Skeletal muscle tissue (tissue), 4 donors: ENCODE data around the gene YKT6. TPM values are rescaled to one million over a fixed set of nuclear protein-coding genes. Genes with fewer than 3 reads are reported as not detected.

Experiments used
- H3K27ac ChIP-seq: one replicate; pipeline ENCODE4 v1.7.0; 2013; ENCODE audit warnings: mild to moderate bottlenecking, low read depth, low read length, inconsistent platforms
- H3K27me3 ChIP-seq, 3 donors: one replicate each; pipeline ENCODE4 v1.7.0; 2013; ENCODE audit warnings: low read length in 3 of 3; ENCODE audit not compliant: control insufficient read depth in 3 of 3, insufficient read depth in 3 of 3
- H3K36me3 ChIP-seq, 3 donors: one replicate each; pipeline ENCODE4 v1.7.0; 2013; ENCODE audit warnings: low read length in 3 of 3; ENCODE audit not compliant: control insufficient read depth in 3 of 3, insufficient read depth in 3 of 3
- H3K4me1 ChIP-seq, 3 donors: one replicate each; pipeline ENCODE4 v1.7.0; 2013; ENCODE audit warnings: low read length in 3 of 3, mild to moderate bottlenecking in 3 of 3; ENCODE audit not compliant: control insufficient read depth in 3 of 3, insufficient read depth in 3 of 3
- H3K4me3 ChIP-seq, 3 donors: one replicate each; pipeline ENCODE4 v1.7.0; 2013; ENCODE audit warnings: low read length in 3 of 3
- H3K9ac ChIP-seq, 3 donors: one replicate each; pipeline ENCODE4 v1.7.0; 2013; ENCODE audit warnings: low read length in 3 of 3, mild to moderate bottlenecking in 3 of 3, moderate library complexity in 2 of 3, low read depth in 1 of 3
- H3K9me3 ChIP-seq, 3 donors: one replicate each; pipeline ENCODE4 v1.7.0; 2013; ENCODE audit warnings: low read length in 3 of 3; ENCODE audit not compliant: control insufficient read depth in 3 of 3
- total RNA-seq: library from RNA; depleted of rRNA; stranded (reverse); fragments of >200 nt; gene quantifications from one replicate; pipeline ENCODE4 v1.2.3, GENCODE V29; 2014
- donor health status: Osteomylitis.

The YKT6 gene
- total RNA-seq, 1 donor from 2014 or later: 40.7 TPM

- peaks cover 0 to 6% (median 0%) of the 10 kb centered on the region in 3 donors for H3K4me1 ChIP-seq
- H3K4me3 ChIP-seq: no peak overlapping the region
- no peak overlapping the region for H3K27ac ChIP-seq
- H3K9ac ChIP-seq: no peak overlapping the region
- peaks cover 0 to 6% (median 0%) of the 10 kb centered on the region in 3 donors for H3K9me3 ChIP-seq
- H3K27me3 ChIP-seq: peaks cover 0 to 3% (median 0%) of the 10 kb centered on the region in 3 donors
- no peaks in the 10 kb centered on the region for H3K36me3 ChIP-seq
Measured at GRCh38 chr7:44184206-44184872, 16.4 kb upstream of the YKT6 start.

- Histone ChIP-seq H3K27me3 (peaks cover 0 to 3% (median 0%) of the 10 kb centered on the region in 3 donors), H3K9me3 (peaks cover 0 to 6% (median 0%) of the 10 kb centered on the region in 3 donors), H3K36me3 (no peaks in the 10 kb centered on the region), H3K27ac (no peak overlapping the region), H3K9ac (no peak overlapping the region), H3K4me1 (peaks cover 0 to 6% (median 0%) of the 10 kb centered on the region in 3 donors), H3K4me3 (no peak overlapping the region)
Measured at GRCh38 chr7:44184873-44185446, 15.8 kb upstream of the YKT6 start.

- Histone ChIP-seq H3K4me1 (peaks cover 0 to 6% (median 0%) of the 10 kb centered on the region in 3 donors), H3K27ac (no peak overlapping the region), H3K36me3 (no peaks in the 10 kb centered on the region)
Measured at GRCh38 chr7:44185729-44186128, 15.0 kb upstream of the YKT6 start.

GRCh38 chr7:44186736-44187135, 14.0 kb upstream of the YKT6 start:
- Histone ChIP-seq H3K27me3 (peaks cover 0 to 3% (median under 1%) of the 10 kb centered on the region in 3 donors), H3K9me3 (peaks cover 0 to 6% (median 0%) of the 10 kb centered on the region in 3 donors), H3K36me3 (no peaks in the 10 kb centered on the region), H3K4me1 (peaks cover 0 to 6% (median 0%) of the 10 kb centered on the region in 3 donors), H3K9ac (no peak overlapping the region), H3K4me3 (no peak overlapping the region), H3K27ac (no peak overlapping the region)

More at GRCh38 chr7:44185729-44186128, 15.0 kb upstream of the YKT6 start:
- Histone ChIP-seq H3K9ac (no peak overlapping the region), H3K4me3 (no peak overlapping the region), H3K27me3 (peaks cover 0 to 3% (median 0%) of the 10 kb centered on the region in 3 donors), H3K9me3 (peaks cover 0 to 6% (median 0%) of the 10 kb centered on the region in 3 donors)

- H3K9me3 ChIP-seq: no peaks in the 10 kb centered on the region
- H3K4me3 ChIP-seq: no peak overlapping the region
- peaks cover 0 to 6% (median 3%) of the 10 kb centered on the region in 3 donors for H3K27me3 ChIP-seq
- no peaks in the 10 kb centered on the region for H3K36me3 ChIP-seq
- no peak overlapping the region for H3K27ac ChIP-seq
- H3K9ac ChIP-seq: no peak overlapping the region
- peaks cover 0 to 6% (median 0%) of the 10 kb centered on the region in 3 donors for H3K4me1 ChIP-seq
Measured at GRCh38 chr7:44187636-44188416, 13.0 kb upstream of the YKT6 start.

GRCh38 chr7:44188480-44189225, 12.1 kb upstream of the YKT6 start:
- no peaks in the 10 kb centered on the region for H3K36me3 ChIP-seq
- no peak overlapping the region for H3K9ac ChIP-seq
- H3K27me3 ChIP-seq: peaks cover 0 to 10% (median 3%) of the 10 kb centered on the region in 3 donors
- no peak overlapping the region for H3K27ac ChIP-seq
- H3K9me3 ChIP-seq: no peaks in the 10 kb centered on the region
- no peak overlapping the region for H3K4me3 ChIP-seq
- peaks cover 0 to 6% (median 0%) of the 10 kb centered on the region in 3 donors for H3K4me1 ChIP-seq

GRCh38 chr7:44189286-44189992, 11.3 kb upstream of the YKT6 start, which contains the start of gene GCK:
GCK (minus strand) TSS chr7:44189439; CDS start chr7:44188953, 486 bp downstream.
- Histone ChIP-seq H3K4me3 (no peak within 1 kb of the TSS), H3K4me1 (peaks cover 0 to 6% (median 0%) of the 10 kb centered on the region in 3 donors), H3K36me3 (no peaks in the 10 kb centered on the region), H3K27me3 (peaks cover 0 to 10% (median 3%) of the 10 kb centered on the region in 3 donors), H3K9ac (no peak within 1 kb of the TSS), H3K27ac (no peak within 1 kb of the TSS), H3K9me3 (no peaks in the 10 kb centered on the region)

GRCh38 chr7:44189993-44190872, 10.5 kb upstream of the YKT6 start:
- H3K36me3 ChIP-seq: no peaks in the 10 kb centered on the region

More at GRCh38 chr7:44189993-44190872, 10.5 kb upstream of the YKT6 start:
- peaks cover 0 to 10% (median 3%) of the 10 kb centered on the region in 3 donors for H3K27me3 ChIP-seq
- H3K4me1 ChIP-seq: peaks cover 0 to 6% (median 0%) of the 10 kb centered on the region in 3 donors
- no peaks in the 10 kb centered on the region for H3K9me3 ChIP-seq
- no peak overlapping the region for H3K9ac ChIP-seq
- H3K27ac ChIP-seq: no peak overlapping the region
- H3K4me3 ChIP-seq: no peak overlapping the region
